ENCODE data around the gene CHST4.

The CHST4 gene

GRCh38 chr16:71526111-71526631 is at the start of gene CHST4:
CHST4 (plus strand) TSS chr16:71526426; CDS start chr16:71536678, 10,252 bp downstream.
- no peak for TF ChIP-seq CTCF (conservative IDR thresholded peaks at IDR 0.05; ENCODE audit: low read length)
- H3K4me3 ChIP-seq (ENCODE audit: low read length), result no peak within 1 kb of the TSS
- DNase-seq (ENCODE audit: low read depth), result peak; percentile 64

GRCh38 chr16:71476457-71477124 is 49.6 kb upstream of the CHST4 start:
- TF ChIP-seq CTCF (conservative IDR thresholded peaks at IDR 0.05; ENCODE audit: low read length), result no peak
- DNase-seq (ENCODE audit: low read depth), result no peak
- H3K4me3 ChIP-seq (ENCODE audit: low read length), result no peak overlapping the region

GRCh38 chr16:71479420-71479819 is 46.8 kb upstream of the CHST4 start:
- no peak for DNase-seq (ENCODE audit: low read depth)
- TF ChIP-seq CTCF (conservative IDR thresholded peaks at IDR 0.05; ENCODE audit: low read length), result peak; percentile 32
- H3K4me3 ChIP-seq (ENCODE audit: low read length), result no peak overlapping the region

- DNase-seq (ENCODE audit: low read depth), result no peak
- H3K4me3 ChIP-seq (ENCODE audit: low read length), result no peak overlapping the region
- no peak for TF ChIP-seq CTCF (conservative IDR thresholded peaks at IDR 0.05; ENCODE audit: low read length)
Observed at GRCh38 chr16:71480956-71481355, 45.3 kb upstream of the CHST4 start.

GRCh38 chr16:71482569-71482968 is 43.7 kb upstream of the CHST4 start:
- no peak overlapping the region for H3K4me3 ChIP-seq (ENCODE audit: low read length)
- TF ChIP-seq CTCF (conservative IDR thresholded peaks at IDR 0.05; ENCODE audit: low read length), result no peak
- no peak for DNase-seq (ENCODE audit: low read depth)

GRCh38 chr16:71484006-71484893 is 42.0 kb upstream of the CHST4 start:
- H3K4me3 ChIP-seq (ENCODE audit: low read length), result peak overlapping the region; percentile 96
- peak; percentile 94 for DNase-seq (ENCODE audit: low read depth)
- no peak for TF ChIP-seq CTCF (conservative IDR thresholded peaks at IDR 0.05; ENCODE audit: low read length)
